Measurements from ENCODE around the gene FA2H. TPM values are rescaled to one million over a fixed set of nuclear protein-coding genes. Genes with fewer than 3 reads are reported as not detected.
"Not testable (repeated sequence)": the region's sequence is repeated elsewhere in the genome, so short reads cannot be mapped to it uniquely, and the experiment has no call there.

FA2H gene
- total RNA-seq, 1 donor from 2014 or later: not detected

DNA sequence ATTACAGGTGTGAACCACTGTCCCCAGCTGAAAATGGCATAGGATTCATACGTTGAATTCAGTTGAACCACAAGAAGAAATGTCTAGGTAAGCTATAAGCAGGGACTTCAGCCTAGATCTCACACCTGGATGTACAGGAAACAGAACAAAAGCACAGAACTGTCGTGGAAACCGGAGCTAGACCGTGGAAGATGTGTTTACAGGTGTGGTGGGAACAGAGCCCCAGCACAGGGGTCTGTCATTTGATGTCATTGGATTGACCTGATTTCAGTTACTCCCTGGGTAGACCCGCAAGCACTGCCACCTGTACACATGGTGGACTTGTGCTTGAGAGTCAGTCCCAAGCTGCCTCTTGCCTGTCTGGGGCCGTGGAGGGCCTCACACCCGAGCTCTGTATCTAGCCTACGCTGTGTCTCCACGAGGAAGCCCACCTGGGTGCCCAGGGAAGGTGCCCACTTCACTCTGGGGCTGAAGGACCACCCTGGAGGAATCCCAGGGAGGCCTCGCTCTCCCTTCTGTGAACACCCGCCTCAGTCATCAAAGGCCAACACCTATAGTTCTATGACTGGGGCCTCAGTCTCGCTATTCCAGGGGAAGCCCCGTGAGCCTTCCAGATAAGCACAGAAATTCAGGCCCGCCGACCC is 41.8 kb downstream of the FA2H start:
- Mint-ChIP-seq H3K27me3 (no peaks in the 10 kb centered on the region), H3K4me3 (no peak overlapping the region), H3K4me1 (peaks cover 5% of the 10 kb centered on the region), H3K9me3 (no peaks in the 10 kb centered on the region), H3K27ac (no peak overlapping the region), H3K36me3 (ENCODE audit: low read depth) (no peaks in the 10 kb centered on the region)
- no peak for DNase-seq
- intact Hi-C loops (cut with micrococcal nuclease): no loop called here

DNA sequence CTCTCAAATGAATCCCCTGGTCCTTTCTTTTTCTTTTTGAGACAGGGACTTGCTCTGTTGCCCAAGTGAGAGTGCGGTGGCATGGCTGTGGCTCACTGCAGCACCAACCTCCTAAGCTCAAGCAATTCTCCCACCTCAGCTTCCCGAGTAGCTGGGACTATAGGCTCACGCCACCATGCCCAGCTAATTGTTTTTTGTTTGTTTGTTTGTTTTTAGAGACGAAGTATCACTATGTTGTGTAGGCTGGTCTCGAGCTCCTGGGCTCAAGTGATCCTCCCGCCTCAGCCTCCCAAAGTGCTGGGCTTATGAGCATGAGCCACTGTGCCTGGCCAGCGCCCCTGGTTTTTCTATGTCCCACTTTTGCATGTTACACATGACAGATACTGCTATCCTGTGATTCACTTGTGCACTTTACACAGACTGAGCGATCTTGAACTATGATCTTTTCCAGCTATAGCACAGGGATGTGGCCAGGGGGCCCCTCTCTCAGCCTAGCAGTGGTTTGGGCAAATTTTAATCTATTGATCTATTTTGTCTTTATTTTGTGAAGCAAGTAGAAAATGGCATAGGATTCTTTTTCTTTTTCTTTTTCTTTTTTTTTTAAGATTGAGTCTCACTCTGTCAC is 42.7 kb downstream of the FA2H start:
- no peak overlapping the region for H3K27ac Mint-ChIP-seq
- no peak for DNase-seq
- peaks cover 3% of the 10 kb centered on the region for H3K9me3 Mint-ChIP-seq
- intact Hi-C loops (cut with micrococcal nuclease): no loop called here
- H3K4me3 Mint-ChIP-seq: no peak overlapping the region
- no peaks in the 10 kb centered on the region for H3K36me3 Mint-ChIP-seq (ENCODE audit: low read depth)
- no peaks in the 10 kb centered on the region for H3K27me3 Mint-ChIP-seq
- peaks cover 5% of the 10 kb centered on the region for H3K4me1 Mint-ChIP-seq

DNA sequence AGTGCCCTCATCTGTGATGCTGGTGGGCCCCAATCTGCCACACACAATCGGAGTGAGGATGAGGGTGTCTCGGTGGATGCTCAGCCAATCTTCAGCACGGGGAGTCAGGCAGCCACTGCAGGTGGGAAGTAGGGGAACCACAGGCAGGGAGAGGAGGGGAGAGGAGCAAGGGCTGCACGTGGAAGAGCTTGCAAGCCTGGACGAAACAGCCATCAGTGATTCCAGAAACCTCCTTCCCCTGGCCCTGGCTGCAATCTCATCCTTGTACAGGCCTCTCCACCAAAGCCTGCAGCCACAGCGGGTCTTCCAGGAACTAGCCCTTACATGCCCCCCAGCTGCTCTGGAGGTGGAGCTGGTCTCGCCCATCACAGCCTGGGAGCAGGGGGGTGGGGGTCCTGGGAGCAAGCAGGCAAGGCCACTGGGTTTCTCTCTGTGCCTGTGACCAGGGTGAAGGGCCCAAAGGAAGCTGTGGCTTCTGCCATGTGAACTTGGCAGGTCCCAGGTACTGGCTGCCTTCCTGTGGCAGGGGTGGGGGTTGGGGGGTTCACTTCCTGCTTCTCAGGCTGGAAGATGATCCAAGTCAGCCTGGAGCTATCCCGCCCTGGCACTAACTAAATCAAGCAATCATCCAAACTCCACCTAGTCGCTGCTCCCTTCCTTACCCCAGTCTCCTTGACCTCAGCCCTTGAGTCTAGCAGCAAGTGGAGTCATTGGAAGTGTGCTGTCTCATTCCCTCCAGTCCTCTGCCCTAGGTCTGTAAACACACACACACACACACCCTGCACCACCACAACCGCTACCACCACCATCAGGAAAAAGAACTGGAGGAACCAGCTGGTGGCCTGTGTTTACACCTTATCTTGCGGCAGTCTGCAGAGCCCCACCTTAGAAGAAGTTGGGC is 44.6 kb downstream of the FA2H start:
- intact Hi-C loops (cut with micrococcal nuclease): no loop called here
- H3K36me3 Mint-ChIP-seq (ENCODE audit: low read depth): no peaks in the 10 kb centered on the region
- no peak for DNase-seq
- no peaks in the 10 kb centered on the region for H3K27me3 Mint-ChIP-seq
- H3K4me3 Mint-ChIP-seq: no peak overlapping the region
- no peak overlapping the region for H3K27ac Mint-ChIP-seq
- H3K4me1 Mint-ChIP-seq: peaks cover 5% of the 10 kb centered on the region
- H3K9me3 Mint-ChIP-seq: peaks cover 10% of the 10 kb centered on the region

DNA sequence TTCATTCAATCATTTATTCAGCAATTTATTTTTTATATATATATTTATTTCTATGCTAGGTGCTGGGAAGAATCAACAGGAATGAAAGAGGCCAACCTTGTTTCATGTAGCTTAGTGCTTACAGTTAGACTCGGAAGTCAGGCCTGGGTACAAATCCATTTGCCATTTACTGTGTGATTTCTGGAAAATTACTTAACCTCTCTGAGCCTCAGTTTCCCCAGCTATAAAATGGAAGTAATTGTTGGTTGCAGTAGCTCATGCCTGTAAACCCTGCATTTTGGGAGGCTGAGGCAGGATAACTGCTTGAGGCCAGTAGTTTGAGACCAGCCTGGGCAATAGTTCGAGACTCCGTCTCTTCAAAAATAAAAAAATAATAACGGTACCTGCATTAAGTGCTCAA is 46.7 kb downstream of the FA2H start:
- peaks cover 5% of the 10 kb centered on the region for H3K4me1 Mint-ChIP-seq
- H3K4me3 Mint-ChIP-seq: no peak overlapping the region
- H3K36me3 Mint-ChIP-seq (ENCODE audit: low read depth): no peaks in the 10 kb centered on the region
- H3K27me3 Mint-ChIP-seq: no peaks in the 10 kb centered on the region
- no peak overlapping the region for H3K27ac Mint-ChIP-seq
- H3K9me3 Mint-ChIP-seq: peaks cover 10% of the 10 kb centered on the region
- DNase-seq: no peak
- intact Hi-C loops (cut with micrococcal nuclease): no loop called here

DNA sequence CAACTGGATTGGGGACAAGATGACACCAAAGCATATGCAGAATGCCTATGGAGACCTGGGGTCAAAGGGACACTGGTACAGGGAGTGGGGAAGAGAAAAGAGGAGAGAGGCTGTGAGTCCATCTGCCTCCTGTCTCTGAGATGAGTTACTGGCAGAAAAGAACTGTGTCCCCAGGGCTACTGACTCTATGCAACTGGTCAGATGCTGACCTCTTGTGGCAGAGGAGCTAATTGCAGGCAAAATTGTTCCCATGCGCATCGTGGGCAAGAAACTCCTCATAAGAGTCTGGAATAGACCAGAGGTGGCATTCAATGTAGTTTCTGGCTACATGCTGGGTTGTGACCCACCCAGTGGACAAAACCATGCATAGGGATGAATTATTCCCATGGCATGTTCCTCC is 47.9 kb downstream of the FA2H start:
- peaks cover 10% of the 10 kb centered on the region for H3K9me3 Mint-ChIP-seq
- intact Hi-C loops (cut with micrococcal nuclease): no loop called here
- H3K4me3 Mint-ChIP-seq: no peak overlapping the region
- no peak overlapping the region for H3K27ac Mint-ChIP-seq
- H3K4me1 Mint-ChIP-seq: peaks cover 5% of the 10 kb centered on the region
- DNase-seq: peak; percentile 67
- H3K36me3 Mint-ChIP-seq (ENCODE audit: low read depth): no peaks in the 10 kb centered on the region
- H3K27me3 Mint-ChIP-seq: no peaks in the 10 kb centered on the region

DNA sequence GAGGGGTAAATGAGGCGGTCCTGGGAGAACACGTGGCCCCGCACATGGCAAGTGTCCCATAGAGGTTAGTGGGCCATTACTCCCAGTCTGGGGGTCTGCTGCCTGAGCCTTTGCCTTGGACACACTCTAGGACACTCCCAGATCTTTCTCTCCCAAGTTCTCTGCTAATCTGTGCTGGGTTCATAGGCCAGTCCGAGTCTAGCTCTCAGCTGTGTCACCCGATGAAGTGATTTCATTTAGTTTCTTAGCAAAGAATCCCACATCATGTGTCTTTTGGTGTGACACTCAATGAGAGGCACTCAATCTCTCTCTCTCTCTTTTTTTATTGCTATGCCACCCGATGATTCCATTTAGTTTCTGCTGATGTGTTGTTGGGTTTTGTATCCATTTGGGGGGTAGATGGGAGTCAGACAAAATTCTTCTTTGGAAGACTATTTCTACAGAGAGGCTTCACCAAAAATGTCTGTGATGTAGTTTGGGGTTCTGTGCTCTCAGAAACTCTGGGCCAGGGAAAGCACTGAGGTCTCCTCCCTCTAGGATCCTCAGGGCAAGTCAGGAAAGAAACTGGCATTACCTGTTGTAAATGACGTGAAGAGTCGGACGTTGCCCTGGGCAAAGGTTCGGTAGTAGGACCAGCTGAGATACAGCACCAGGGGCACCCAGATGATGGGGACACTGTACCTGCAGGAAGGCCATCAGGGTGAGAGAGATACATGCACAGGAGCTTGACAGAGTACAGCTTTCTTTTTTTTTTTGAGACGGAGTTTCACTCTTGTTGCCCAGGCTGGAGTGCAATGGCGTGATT is 48.8 kb downstream of the FA2H start:
- H3K4me3 Mint-ChIP-seq: no peak overlapping the region
- intact Hi-C loops (cut with micrococcal nuclease): no loop called here

DNA sequence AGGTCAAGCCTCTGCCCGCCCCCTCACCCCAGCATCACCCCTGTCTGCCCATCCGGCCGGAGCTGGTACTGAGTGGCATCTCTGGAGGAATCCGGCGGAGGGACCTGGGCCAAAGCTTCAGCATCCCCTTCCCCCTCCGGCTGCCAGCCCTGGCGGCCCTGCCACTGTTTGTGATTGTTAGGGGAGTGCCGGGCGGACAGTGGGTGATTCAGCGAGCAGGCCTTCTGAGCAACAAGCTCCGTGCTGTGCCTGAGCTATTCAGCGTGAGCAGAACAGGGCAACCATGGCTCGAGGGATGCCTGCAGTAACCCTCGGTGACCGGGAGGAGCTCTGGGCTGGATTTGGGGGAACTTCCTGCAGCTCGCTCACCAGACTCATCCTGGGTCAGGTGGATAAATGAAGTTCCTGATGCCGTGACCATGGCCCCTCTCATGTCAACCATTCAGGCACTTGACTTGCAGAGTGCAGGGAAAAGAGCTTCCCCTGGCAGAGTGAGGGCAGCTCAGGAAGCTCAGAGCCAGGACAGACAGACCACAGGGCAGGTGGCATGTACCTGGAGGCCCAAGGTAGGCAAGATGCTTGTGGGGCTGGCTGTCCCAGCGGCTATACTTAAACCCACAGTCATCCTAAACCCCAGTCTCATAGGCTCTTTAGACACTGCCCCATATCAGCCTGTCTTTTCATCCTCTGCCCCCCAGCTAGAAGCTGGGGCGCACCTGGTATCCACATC is 49.6 kb downstream of the FA2H start:
- peaks cover 10% of the 10 kb centered on the region for H3K9me3 Mint-ChIP-seq
- no peaks in the 10 kb centered on the region for H3K27me3 Mint-ChIP-seq

More for the DNA sequence above, 48.8 kb downstream of the FA2H start:
- Mint-ChIP-seq H3K27me3 (no peaks in the 10 kb centered on the region), H3K4me1 (peaks cover 5% of the 10 kb centered on the region), H3K9me3 (peaks cover 10% of the 10 kb centered on the region), H3K36me3 (ENCODE audit: low read depth) (no peaks in the 10 kb centered on the region), H3K27ac (no peak overlapping the region)
- DNase-seq: no peak

DNA sequence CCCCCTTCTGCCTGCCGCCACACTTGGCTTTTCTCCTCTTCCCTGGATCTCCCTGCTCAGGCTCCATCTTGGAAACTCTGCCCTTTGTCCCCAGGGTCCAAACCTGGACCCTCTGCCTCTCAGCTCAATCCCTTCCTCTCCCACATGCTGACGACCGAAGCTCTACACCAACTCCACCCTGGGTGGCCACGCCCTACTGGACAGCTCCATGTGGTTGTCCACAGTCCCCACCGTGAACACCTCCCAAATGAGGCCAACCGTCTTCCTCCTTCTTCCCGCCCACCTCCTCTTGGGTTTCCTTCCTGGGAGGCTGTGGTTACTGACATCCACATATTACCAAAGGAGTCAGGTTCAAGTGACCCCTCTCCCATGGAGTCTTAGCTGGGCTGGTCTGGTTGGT is 51.4 kb downstream of the FA2H start:
- peaks cover 10% of the 10 kb centered on the region for H3K9me3 Mint-ChIP-seq
- H3K4me1 Mint-ChIP-seq: no peaks in the 10 kb centered on the region
- no peak for DNase-seq
- H3K27ac Mint-ChIP-seq: no peak overlapping the region
- no peak overlapping the region for H3K4me3 Mint-ChIP-seq
- no peaks in the 10 kb centered on the region for H3K27me3 Mint-ChIP-seq
- intact Hi-C loops (cut with micrococcal nuclease): no loop called here
- H3K36me3 Mint-ChIP-seq (ENCODE audit: low read depth): no peaks in the 10 kb centered on the region

More for the DNA sequence above, 49.6 kb downstream of the FA2H start:
- no peak overlapping the region for H3K4me3 Mint-ChIP-seq
- peaks cover 2% of the 10 kb centered on the region for H3K4me1 Mint-ChIP-seq
- no peaks in the 10 kb centered on the region for H3K36me3 Mint-ChIP-seq (ENCODE audit: low read depth)
- DNase-seq: no peak
- H3K27ac Mint-ChIP-seq: no peak overlapping the region
- intact Hi-C loops (cut with micrococcal nuclease): no loop called here

DNA sequence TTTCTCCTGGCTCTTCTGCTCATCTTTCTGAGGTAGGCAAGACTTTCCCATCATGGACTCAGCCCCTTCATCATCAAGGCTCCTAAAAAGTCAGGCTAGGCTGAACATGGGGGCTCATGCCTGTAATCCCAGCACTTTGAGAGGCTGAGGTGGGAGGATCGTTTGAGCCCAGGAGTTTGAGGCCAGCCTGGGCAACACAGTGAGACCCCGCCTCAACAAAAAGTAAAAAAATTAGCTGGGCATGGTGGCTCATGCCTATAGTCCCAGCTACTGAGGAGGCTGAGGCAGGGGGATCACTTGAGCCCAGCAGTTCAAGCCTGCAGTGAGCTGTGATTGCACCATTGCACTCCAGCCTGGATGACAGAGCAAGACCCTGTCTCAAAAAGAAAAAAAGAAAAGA is 52.5 kb downstream of the FA2H start:
- intact Hi-C loops (cut with micrococcal nuclease); H3K36me3 Mint-ChIP-seq (ENCODE audit: low read depth); H3K27ac Mint-ChIP-seq; H3K27me3 Mint-ChIP-seq; H3K9me3 Mint-ChIP-seq; H3K4me3 Mint-ChIP-seq; DNase-seq; H3K4me1 Mint-ChIP-seq: not testable (repeated sequence)

DNA sequence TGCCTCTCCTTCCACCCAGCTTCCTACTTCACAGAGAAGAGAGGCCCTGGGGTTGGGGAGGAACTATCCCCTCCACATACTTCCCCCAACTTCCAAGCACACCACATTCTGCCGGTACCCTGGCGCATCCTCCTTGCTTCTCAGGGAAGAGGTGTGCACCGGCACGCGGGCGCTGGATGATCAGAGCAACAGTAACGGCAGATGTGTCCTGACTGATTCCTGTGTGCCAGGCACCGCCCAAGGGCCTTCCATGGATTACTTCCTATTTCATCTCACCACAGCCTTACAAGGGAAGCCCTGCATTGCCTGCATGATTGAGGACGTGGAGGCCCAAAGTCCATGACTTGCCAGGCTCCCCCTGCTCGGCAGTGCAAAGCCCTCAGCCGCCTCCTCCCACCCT is 52.9 kb downstream of the FA2H start:
- Mint-ChIP-seq H3K27me3 (no peaks in the 10 kb centered on the region), H3K4me3 (no peak overlapping the region), H3K36me3 (ENCODE audit: low read depth) (no peaks in the 10 kb centered on the region), H3K27ac (no peak overlapping the region), H3K4me1 (no peaks in the 10 kb centered on the region), H3K9me3 (peaks cover 7% of the 10 kb centered on the region)
- no peak for DNase-seq
- intact Hi-C loops (cut with micrococcal nuclease): no loop called here

DNA sequence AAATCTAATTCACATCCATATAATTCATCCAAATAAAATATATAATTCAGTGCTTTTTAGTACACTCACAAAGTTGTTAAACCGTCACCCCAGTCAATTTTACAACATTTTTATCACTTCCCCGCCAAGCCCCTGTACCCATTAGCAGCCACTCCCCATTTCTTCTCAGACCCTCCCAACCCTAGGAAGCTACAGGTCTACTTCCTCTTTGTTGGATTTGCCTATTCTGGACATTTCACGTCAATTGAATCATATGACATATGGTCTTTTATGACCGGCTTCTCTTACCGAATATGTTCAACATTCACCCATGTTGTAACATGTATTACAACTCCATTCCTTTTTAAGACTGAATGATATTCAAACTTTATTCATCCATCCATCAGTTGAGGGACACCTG is 54.0 kb downstream of the FA2H start:
- Mint-ChIP-seq H3K27me3 (no peaks in the 10 kb centered on the region), H3K4me3 (no peak overlapping the region), H3K27ac (no peak overlapping the region), H3K4me1 (no peaks in the 10 kb centered on the region), H3K36me3 (ENCODE audit: low read depth) (no peaks in the 10 kb centered on the region), H3K9me3 (no peaks in the 10 kb centered on the region)
- DNase-seq: no peak
- intact Hi-C loops (cut with micrococcal nuclease): no loop called here

DNA sequence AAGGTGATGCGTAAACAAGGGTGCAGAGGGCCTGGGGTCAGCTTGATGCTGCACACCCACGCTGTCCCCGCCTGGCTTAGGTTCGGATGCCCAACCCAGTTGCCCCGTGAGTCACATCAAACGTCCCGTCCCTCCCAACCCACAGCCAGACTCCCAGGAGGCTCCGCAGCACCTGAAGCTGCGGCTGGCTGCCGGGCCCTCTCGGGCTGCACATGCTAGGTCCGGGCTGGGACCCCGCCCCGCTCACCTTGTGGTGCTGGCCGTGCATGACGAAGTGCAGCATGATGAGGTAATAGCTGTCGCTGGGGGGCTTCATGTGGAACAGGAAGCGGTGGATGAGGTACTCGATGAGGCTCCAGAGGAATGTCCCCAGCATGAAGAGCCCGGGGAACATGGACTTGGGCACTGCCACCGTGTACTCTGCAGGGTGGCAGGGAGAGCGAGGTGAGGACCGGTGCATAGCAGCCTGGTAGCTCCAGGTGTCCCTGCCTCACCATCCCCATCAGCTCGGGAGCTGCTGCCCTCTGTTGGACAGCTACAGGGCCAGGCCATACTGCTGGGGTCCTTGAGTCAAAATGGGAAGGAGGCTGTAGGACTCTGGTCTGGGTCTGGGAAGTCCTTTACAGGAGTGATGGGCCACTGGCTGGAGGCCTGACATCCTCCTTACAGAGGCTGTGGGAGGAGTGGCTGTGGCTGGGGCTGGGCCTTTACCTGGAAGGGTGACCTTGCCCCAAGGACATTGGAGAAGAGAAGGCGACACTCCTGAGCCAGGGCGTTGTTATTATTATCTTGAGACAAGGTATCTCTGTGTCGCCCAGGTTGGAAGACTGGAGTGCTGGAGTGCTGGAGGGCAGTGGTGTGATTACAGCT is 55.6 kb downstream of the FA2H start:
- Mint-ChIP-seq H3K4me1 (no peaks in the 10 kb centered on the region), H3K9me3 (no peaks in the 10 kb centered on the region), H3K27ac (no peak overlapping the region), H3K27me3 (no peaks in the 10 kb centered on the region), H3K4me3 (no peak overlapping the region), H3K36me3 (ENCODE audit: low read depth) (no peaks in the 10 kb centered on the region)
- intact Hi-C loops (cut with micrococcal nuclease): no loop called here
- no peak for DNase-seq
